Stomach (tissue), 9 donors: ENCODE measurements around the gene RHBDL1. TPM values are rescaled to one million over a fixed set of nuclear protein-coding genes. Genes with fewer than 3 reads are reported as not detected.
A peak's percentile ranks its signal among the peaks of the same experiment; 100 is the strongest.

Experiments
- DNase-seq, 2 donors: peaks; one replicate each; pipeline versions ENCODE4 v3.0.0 to v3.0.0-alpha.2; 2013 to 2019
- H3K27ac ChIP-seq, 5 donors: fragments of 200-600 bp in 4 of 5; sonication (generic) in 4 of 5; one replicate each; pipeline ENCODE4 v1.5.1; 2013 to 2019; ENCODE audit warnings: mild to moderate bottlenecking in 1 of 5, moderate library complexity in 1 of 5
- H3K27me3 ChIP-seq, 3 donors: fragments of 200-600 bp; sonication (generic); one replicate each; pipeline ENCODE4 v1.5.1; 2017 to 2019; ENCODE audit warnings: mixed run types in 1 of 3
- H3K36me3 ChIP-seq, 4 donors: fragments of 200-600 bp; sonication (generic); 1 replicate in 3 of 4; 2 replicates in 1 of 4; pipeline ENCODE4 v1.5.1; 2016 to 2019
- H3K4me1 ChIP-seq, 4 donors: fragments of 200-600 bp; sonication (generic); one replicate each; pipeline ENCODE4 v1.5.1; 2016 to 2019
- H3K4me3 ChIP-seq, 4 donors: fragments of 200-600 bp; sonication (generic) in 3 of 4; one replicate each; pipeline ENCODE4 v1.5.1; 2016 to 2019; ENCODE audit warnings: mild to moderate bottlenecking in 1 of 4
- H3K9me3 ChIP-seq, 4 donors: fragments of 200-600 bp; sonication (generic); one replicate each; pipeline ENCODE4 v1.5.1; 2016 to 2019
- CTCF ChIP-seq, 7 experiments: fragments of 450-650 bp in 4 of 7; fragments of 200-600 bp in 3 of 7; sonication (generic) in 3 of 7; IDR thresholded peaks; one replicate each; pipeline ENCODE4 v1.5.1; 2016 to 2019; ENCODE audit warnings: antibody characterized with exemption in 7 of 7, control low read depth in 2 of 7, mild to moderate bottlenecking in 1 of 7
- EP300 ChIP-seq: sonication (generic); formaldehyde crosslinking; IDR thresholded peaks from one replicate; pipeline ENCODE4 v1.6.1; 2017; ENCODE audit warnings: antibody characterized with exemption
- POLR2A ChIP-seq, 4 donors: fragments of 450-650 bp; IDR thresholded peaks; one replicate each; pipeline ENCODE4 v1.6.1; 2016; ENCODE audit warnings: antibody characterized with exemption in 4 of 4, control low read depth in 2 of 4, mild to moderate bottlenecking in 1 of 4, moderate library complexity in 1 of 4
- POLR2AphosphoS5 ChIP-seq, 3 donors: sonication (generic); formaldehyde crosslinking; IDR thresholded peaks; one replicate each; pipeline ENCODE4 v1.6.1; 2016; ENCODE audit warnings: antibody characterized with exemption in 3 of 3
- WGBS, 5 donors: extraction: QIAGEN DNeasy Blood & Tissue Kit in 3 of 5; methylation state at CpG; one replicate each; pipeline versions ENCODE4 v1.1.5 to v1.1.7; 2013 to 2018; 5-methylcytosine and 5-hydroxymethylcytosine counted together
- intact Hi-C: fragments of 100-400 bp; cut with DNase I; formaldehyde crosslinking; loops from one replicate; pipeline ENCODE4 v1.15.1; 2023; ENCODE audit warnings: low total_unique reads
- polyA plus RNA-seq, 3 donors: library from polyadenylated mRNA; stranded (reverse); fragments of 200-250 nt; gene quantifications; one replicate each; pipeline ENCODE4 v1.2.3, GENCODE V29; 2013
- total RNA-seq, 5 donors: library from RNA; depleted of rRNA; stranded (reverse); fragments of >200 nt; gene quantifications; one replicate each; pipeline versions ENCODE4 v1.1.0 to v1.2.3, GENCODE V29; 2014 to 2016
- donor health status: healthy with polysubstance abuse.
- donor health status: Bipolar disorder and iron deficiency.
- donor health status: healthy.

The RHBDL1 gene
- total and polyA plus RNA-seq, 8 donors = 1.3 to 48.7 (median 3.3) TPM; not detected in 3

GRCh38 chr16:692356-693108 lies 17.1 kb downstream of the RHBDL1 start:
- Histone ChIP-seq H3K4me1 (peaks cover 45 to 59% (median 56%) of the 10 kb centered on the region in 4 donors), H3K4me3 (no peak overlapping the region), H3K27ac (no peak overlapping the region), H3K9me3 (no peaks in the 10 kb centered on the region), H3K27me3 (peaks cover 11 to 64% (median 45%) of the 10 kb centered on the region in 3 donors), H3K36me3 (peaks cover 0 to 7% (median 4%) of the 10 kb centered on the region in 4 donors)
- 57 to 66% (median 60%) methylated on average over 10 of the region's 10 CpGs for WGBS, 5 donors
- DNase-seq = no peak
- intact Hi-C loops = no loop called here
- TF ChIP-seq CTCF (IDR thresholded peaks at IDR 0.05) = no peak
- TF ChIP-seq EP300 = no peak
- no peak for TF ChIP-seq POLR2A (IDR thresholded peaks at IDR 0.05)
- no peak for TF ChIP-seq POLR2AphosphoS5 (IDR thresholded peaks at IDR 0.05)

- Histone ChIP-seq H3K36me3 (no peaks in the 10 kb centered on the region), H3K9me3 (no peaks in the 10 kb centered on the region), H3K27ac (no peak overlapping the region), H3K4me1 (peaks cover 45 to 56% (median 51%) of the 10 kb centered on the region in 4 donors), H3K27me3 (peaks cover 11 to 73% (median 45%) of the 10 kb centered on the region in 3 donors), H3K4me3 (peak overlapping the region in 1 of 4 donors; percentile 52)
- WGBS, 5 donors = 31 to 42% (median 35%) methylated on average over 11 to 22 of the region's 22 CpGs
- intact Hi-C loops = no loop called here
- TF ChIP-seq EP300 (no peak), POLR2A (IDR thresholded peaks at IDR 0.05) (no peak), POLR2AphosphoS5 (IDR thresholded peaks at IDR 0.05) (no peak), CTCF (IDR thresholded peaks at IDR 0.05) (no peak)
- no peak for DNase-seq
Observed at GRCh38 chr16:693364-693763, 17.9 kb downstream of the RHBDL1 start.

GRCh38 chr16:693766-694165 lies 18.3 kb downstream of the RHBDL1 start:
- Histone ChIP-seq H3K4me3 (peak overlapping the region in 2 of 4 donors; percentile 32 to 52), H3K4me1 (peaks cover 43 to 52% (median 47%) of the 10 kb centered on the region in 4 donors), H3K9me3 (no peaks in the 10 kb centered on the region), H3K27ac (no peak overlapping the region), H3K27me3 (peaks cover 11 to 76% (median 45%) of the 10 kb centered on the region in 3 donors), H3K36me3 (no peaks in the 10 kb centered on the region)
- DNase-seq = no peak
- TF ChIP-seq POLR2AphosphoS5 (IDR thresholded peaks at IDR 0.05) = no peak
- TF ChIP-seq POLR2A (IDR thresholded peaks at IDR 0.05) = no peak
- no peak for TF ChIP-seq EP300
- no peak for TF ChIP-seq CTCF (IDR thresholded peaks at IDR 0.05)
- WGBS, 5 donors = 3 to 12% (median 6%) methylated on average over 6 to 37 of the region's 37 CpGs; no CpG with 5 or more reads in 1 of the 5 donors
- intact Hi-C loops = no loop called here

- peaks cover 11 to 81% (median 49%) of the 10 kb centered on the region in 3 donors for H3K27me3 ChIP-seq
- H3K4me1 ChIP-seq = peaks cover 38 to 46% (median 41%) of the 10 kb centered on the region in 4 donors
- TF ChIP-seq POLR2A (IDR thresholded peaks at IDR 0.05) = no peak
- no peak for TF ChIP-seq EP300
- TF ChIP-seq POLR2AphosphoS5 (IDR thresholded peaks at IDR 0.05) = no peak
- TF ChIP-seq CTCF (IDR thresholded peaks at IDR 0.05) = no peak
- DNase-seq = no peak
- no peaks in the 10 kb centered on the region for H3K36me3 ChIP-seq
- no peak overlapping the region for H3K27ac ChIP-seq
- no peaks in the 10 kb centered on the region for H3K9me3 ChIP-seq
- 2 to 4% (median 3%) methylated on average over 26 to 64 of the region's 64 CpGs for WGBS, 5 donors
- peak overlapping the region; percentile 22 to 52 (median 32) for H3K4me3 ChIP-seq
- intact Hi-C loops = no loop called here
Observed at GRCh38 chr16:694187-694862, 18.9 kb downstream of the RHBDL1 start.
